Calu3 (cell line): ENCODE results near the gene S100A12. TPM values are rescaled to one million over a fixed set of nuclear protein-coding genes. Genes with fewer than 3 reads are reported as not detected.

Source experiments
- BruUV-seq: library from RNA; stranded (reverse); fragments of 400-500 nt; replicated peaks from 2 replicates; lab custom pipeline; 2021; lab: Mats Ljungman, UMichigan
- CTCF ChIA-PET: fragments of 300-600 bp; sonication (Branson Sonifier 250); formaldehyde crosslinking; loops from one replicate; lab custom pipeline; 2022; ENCODE audit warnings: antibody characterized with exemption; lab: Charles Lee
- DNase-seq: peaks from one replicate; pipeline ENCODE4 v3.0.0; 2022
- H3K27ac Mint-ChIP-seq: one replicate; pipeline ENCODE4 v1.8.0; 2022; ENCODE audit warnings: mixed read lengths; ENCODE audit not compliant: unreplicated experiment
- H3K27me3 Mint-ChIP-seq: one replicate; pipeline ENCODE4 v1.8.0; 2022; ENCODE audit warnings: mixed read lengths; ENCODE audit not compliant: unreplicated experiment
- H3K36me3 Mint-ChIP-seq: one replicate; pipeline ENCODE4 v1.8.0; 2022; ENCODE audit warnings: mild to moderate bottlenecking, moderate library complexity, mixed read lengths; ENCODE audit not compliant: insufficient read depth, unreplicated experiment
- H3K4me1 Mint-ChIP-seq: one replicate; pipeline ENCODE4 v1.8.0; 2022; ENCODE audit warnings: mild to moderate bottlenecking, low read depth, mixed read lengths; ENCODE audit not compliant: unreplicated experiment
- H3K4me3 Mint-ChIP-seq: one replicate; pipeline ENCODE4 v1.8.0; 2022; ENCODE audit warnings: mild to moderate bottlenecking, low read depth, moderate library complexity, mixed read lengths; ENCODE audit not compliant: unreplicated experiment
- H3K9me3 Mint-ChIP-seq: one replicate; pipeline ENCODE4 v1.8.0; 2022; ENCODE audit warnings: low read depth, mixed read lengths; ENCODE audit not compliant: unreplicated experiment
- intact Hi-C: fragments of 100-400 bp; cut with micrococcal nuclease; formaldehyde crosslinking; loops from one replicate; pipeline ENCODE4 v1.10.0; 2022; ENCODE audit not compliant: unreplicated experiment
- total RNA-seq: library from RNA; stranded (reverse); gene quantifications from 2 replicates; pipeline ENCODE4 v1.2.3, GENCODE V29; 2022
- TF ChIP-seq, protein P1 (sequence below): fragments of 200-600 bp; IDR thresholded peaks from one replicate; pipeline ENCODE4 v1.8.0; 2022; ENCODE audit warnings: antibody characterized with exemption; ENCODE audit not compliant: unreplicated experiment

Gene S100A12
- total RNA-seq, 1 experiment from 2014 or later, result not detected

DNA sequence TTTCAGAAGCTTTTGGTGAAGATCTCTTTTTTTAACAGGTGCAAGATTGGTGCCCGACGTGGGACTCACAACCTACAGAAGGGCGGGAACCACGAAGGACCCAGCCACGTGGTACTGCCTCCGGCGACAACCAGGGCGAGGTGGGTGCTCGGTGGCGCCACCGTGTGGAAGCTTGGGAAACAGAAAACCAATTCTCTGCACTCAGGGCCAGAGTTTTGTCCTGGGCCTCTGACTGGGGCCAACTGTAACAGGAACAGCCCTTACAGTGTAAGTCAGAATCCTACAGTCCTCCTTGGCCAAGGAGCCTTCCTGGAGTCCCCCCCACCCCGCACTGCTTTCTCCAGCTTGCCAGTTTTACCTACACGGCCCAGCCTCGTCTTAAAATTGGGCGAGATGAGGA is 29.3 kb upstream of the S100A12 start:
- TF ChIP-seq, protein P1, sequence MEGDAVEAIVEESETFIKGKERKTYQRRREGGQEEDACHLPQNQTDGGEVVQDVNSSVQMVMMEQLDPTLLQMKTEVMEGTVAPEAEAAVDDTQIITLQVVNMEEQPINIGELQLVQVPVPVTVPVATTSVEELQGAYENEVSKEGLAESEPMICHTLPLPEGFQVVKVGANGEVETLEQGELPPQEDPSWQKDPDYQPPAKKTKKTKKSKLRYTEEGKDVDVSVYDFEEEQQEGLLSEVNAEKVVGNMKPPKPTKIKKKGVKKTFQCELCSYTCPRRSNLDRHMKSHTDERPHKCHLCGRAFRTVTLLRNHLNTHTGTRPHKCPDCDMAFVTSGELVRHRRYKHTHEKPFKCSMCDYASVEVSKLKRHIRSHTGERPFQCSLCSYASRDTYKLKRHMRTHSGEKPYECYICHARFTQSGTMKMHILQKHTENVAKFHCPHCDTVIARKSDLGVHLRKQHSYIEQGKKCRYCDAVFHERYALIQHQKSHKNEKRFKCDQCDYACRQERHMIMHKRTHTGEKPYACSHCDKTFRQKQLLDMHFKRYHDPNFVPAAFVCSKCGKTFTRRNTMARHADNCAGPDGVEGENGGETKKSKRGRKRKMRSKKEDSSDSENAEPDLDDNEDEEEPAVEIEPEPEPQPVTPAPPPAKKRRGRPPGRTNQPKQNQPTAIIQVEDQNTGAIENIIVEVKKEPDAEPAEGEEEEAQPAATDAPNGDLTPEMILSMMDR, result peak; percentile 68
- Mint-ChIP-seq H3K4me1 (no peaks in the 10 kb centered on the region), H3K27me3 (peaks cover 99% of the 10 kb centered on the region), H3K4me3 (no peak overlapping the region), H3K27ac (no peak overlapping the region), H3K36me3 (no peaks in the 10 kb centered on the region), H3K9me3 (no peaks in the 10 kb centered on the region)
- peak; percentile 58 for DNase-seq
- intact Hi-C loops, result loop anchor here (1.0 kb wide), 1 partner anchor 51 kb away; no protein-coding TSS in a partner anchor
- CTCF ChIA-PET, result no interaction called here
- no TSS peak for BruUV-seq

DNA sequence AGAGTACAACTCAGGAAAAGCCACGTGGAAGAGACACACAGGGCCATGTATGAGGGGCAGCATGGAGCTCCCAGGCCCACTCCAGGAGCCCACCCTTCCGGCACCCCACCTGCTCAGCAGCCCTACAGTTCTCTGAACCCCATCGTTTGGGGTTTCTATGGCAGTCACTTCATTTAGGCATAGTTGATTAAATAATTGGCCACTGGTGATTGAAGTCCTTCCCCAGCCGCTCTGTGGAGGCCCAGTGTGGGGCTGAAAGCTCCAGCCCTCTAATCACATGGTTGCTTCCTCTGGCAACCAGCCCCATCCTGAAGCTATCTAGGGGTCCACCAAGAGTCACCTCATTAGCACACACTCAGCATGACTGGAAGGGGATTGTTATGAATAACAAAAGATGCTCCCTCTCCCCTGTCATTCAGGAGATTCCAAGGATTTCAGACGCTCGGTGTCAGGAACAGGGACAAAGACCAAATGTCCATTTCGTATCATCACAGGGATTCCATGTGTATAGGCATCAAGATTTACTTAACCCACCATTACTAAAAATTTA is 28.7 kb upstream of the S100A12 start:
- H3K27ac Mint-ChIP-seq, result no peak overlapping the region
- H3K9me3 Mint-ChIP-seq, result no peaks in the 10 kb centered on the region
- BruUV-seq, result no TSS peak
- H3K4me1 Mint-ChIP-seq, result no peaks in the 10 kb centered on the region
- H3K4me3 Mint-ChIP-seq, result no peak overlapping the region
- CTCF ChIA-PET, result no interaction called here
- intact Hi-C loops, result loop anchor here (1.0 kb wide), 1 partner anchor 51 kb away; no protein-coding TSS in a partner anchor
- peaks cover 99% of the 10 kb centered on the region for H3K27me3 Mint-ChIP-seq
- H3K36me3 Mint-ChIP-seq, result no peaks in the 10 kb centered on the region
- DNase-seq, result no peak
- TF ChIP-seq, protein P1, result no peak

DNA sequence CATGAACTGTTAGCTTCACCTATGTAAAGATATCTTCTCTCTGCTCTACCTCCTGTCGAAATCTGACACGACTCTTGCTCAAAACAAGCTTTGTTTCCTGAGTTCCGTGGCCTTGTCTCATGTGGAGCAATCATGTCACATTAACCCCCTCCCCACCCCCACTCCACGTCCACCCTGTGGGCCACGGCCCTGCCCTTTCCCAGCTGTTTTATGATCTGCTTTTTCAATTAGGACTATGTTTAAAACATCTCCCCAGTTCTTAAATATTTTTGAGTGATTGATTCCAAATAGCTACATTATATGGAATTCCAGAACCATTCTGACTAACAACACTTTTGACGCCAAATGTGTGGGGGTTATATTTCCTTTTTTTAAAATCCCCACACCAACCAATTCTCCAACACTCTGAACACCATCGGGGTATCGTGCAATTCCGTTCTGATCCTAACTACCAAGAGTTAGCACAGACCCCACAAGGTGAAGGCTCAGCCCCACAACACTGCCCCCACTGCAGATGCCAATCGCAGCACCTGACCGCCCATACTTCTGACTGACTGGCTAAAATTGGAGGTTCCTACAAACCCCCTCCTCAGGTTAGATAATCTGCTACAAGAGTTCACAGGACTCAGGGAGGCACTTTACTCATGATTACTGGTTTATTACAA is 28.1 kb upstream of the S100A12 start:
- no peaks in the 10 kb centered on the region for H3K4me1 Mint-ChIP-seq
- no peaks in the 10 kb centered on the region for H3K36me3 Mint-ChIP-seq
- DNase-seq, result no peak
- no peak overlapping the region for H3K27ac Mint-ChIP-seq
- H3K4me3 Mint-ChIP-seq, result no peak overlapping the region
- no TSS peak for BruUV-seq
- H3K27me3 Mint-ChIP-seq, result peaks cover 99% of the 10 kb centered on the region
- no peaks in the 10 kb centered on the region for H3K9me3 Mint-ChIP-seq
- intact Hi-C loops, result loop anchor here (1.0 kb wide), 1 partner anchor 50 kb away; no protein-coding TSS in a partner anchor
- TF ChIP-seq, protein P1, result no peak
- CTCF ChIA-PET, result interaction anchor here (0.9 kb wide), 1 partner anchor 46 kb away, joined by 3 read pairs; the partner anchor contains the start of gene S100A9

DNA sequence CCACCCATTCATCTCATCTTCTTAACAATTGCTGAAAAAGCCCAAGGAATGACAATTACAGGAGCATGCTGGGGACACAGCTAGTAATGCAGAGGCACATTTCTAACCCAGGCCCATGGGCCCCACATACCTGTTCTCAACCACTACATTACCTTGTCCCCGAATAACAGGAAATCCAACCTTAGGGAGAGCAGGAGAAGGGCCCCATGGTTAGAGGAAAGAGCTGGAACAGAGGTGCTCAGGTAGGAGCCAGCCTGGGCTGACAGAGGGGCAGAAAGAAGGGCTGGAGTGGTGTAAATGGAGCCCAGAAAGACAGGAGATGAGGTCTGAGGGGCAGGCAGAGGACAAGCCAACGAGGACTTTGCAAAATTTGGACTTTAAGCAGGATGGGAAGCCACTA is 26.8 kb upstream of the S100A12 start:
- Mint-ChIP-seq H3K27me3 (peaks cover 99% of the 10 kb centered on the region), H3K9me3 (no peaks in the 10 kb centered on the region), H3K4me1 (no peaks in the 10 kb centered on the region), H3K36me3 (no peaks in the 10 kb centered on the region), H3K27ac (no peak overlapping the region), H3K4me3 (no peak overlapping the region)
- no TSS peak for BruUV-seq
- intact Hi-C loops, result no loop called here
- CTCF ChIA-PET, result interaction anchor here (0.5 to 0.7 kb wide), 2 partner anchors 913 to 948 kb away, joined by 3 read pairs; no protein-coding TSS in a partner anchor
- DNase-seq, result no peak
- TF ChIP-seq, protein P1, result no peak
